Thyroid gland (tissue), 4 donors: ENCODE results near the gene DAB1.

ENCODE experiments used
- POLR2A ChIP-seq, 2 donors: fragments of 450-650 bp; IDR thresholded peaks; one replicate each; pipeline ENCODE4 v1.6.1; 2017; ENCODE audit warnings: antibody characterized with exemption in 2 of 2, mild to moderate bottlenecking in 2 of 2, moderate library complexity in 1 of 2
- TF ChIP-seq, protein P1 (sequence below), 6 experiments: fragments of 200-600 bp in 3 of 6; fragments of 450-650 bp in 3 of 6; sonication (generic) in 3 of 6; IDR thresholded peaks; one replicate each; pipeline ENCODE4 v1.5.1; 2016 to 2019; ENCODE audit warnings: antibody characterized with exemption in 6 of 6, mild to moderate bottlenecking in 2 of 6, inconsistent platforms in 1 of 6, moderate library complexity in 1 of 6

DNA sequence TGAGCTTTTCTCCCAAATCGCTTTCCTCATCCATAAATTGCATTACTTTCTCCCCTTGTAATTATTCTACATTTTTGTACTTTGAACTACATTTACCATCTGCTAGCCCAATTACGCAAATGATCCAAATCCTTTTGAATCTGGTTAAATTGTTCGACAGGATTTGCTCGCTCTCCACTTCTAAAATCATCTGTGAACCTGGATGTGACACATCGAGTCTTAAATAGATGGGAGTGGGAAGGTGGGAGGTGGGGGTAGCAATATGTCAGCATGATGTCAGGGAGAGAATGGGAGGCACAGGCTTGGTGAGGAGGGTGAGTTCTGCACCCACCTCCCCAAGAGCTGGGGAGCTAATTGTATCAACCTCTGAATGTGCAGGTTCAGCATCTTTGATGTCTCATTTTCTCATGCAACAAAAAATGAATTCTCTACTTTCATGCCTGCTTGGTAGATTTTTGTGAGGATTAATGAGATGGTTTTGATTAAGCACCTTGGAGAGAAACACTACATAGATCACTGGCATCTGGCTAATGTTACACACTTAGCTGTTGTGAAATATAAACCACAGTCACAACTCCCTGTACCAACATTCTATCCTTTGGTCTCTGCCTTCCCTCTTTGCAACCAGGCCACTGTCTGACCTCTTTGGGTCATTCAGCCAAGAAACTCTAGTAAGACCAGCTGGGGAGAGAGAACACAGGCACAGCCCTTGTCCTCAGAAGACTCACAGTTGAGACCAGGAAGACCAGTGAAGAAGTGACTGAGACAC is 165.1 kb downstream of the DAB1 start:
- TF ChIP-seq, protein P1, sequence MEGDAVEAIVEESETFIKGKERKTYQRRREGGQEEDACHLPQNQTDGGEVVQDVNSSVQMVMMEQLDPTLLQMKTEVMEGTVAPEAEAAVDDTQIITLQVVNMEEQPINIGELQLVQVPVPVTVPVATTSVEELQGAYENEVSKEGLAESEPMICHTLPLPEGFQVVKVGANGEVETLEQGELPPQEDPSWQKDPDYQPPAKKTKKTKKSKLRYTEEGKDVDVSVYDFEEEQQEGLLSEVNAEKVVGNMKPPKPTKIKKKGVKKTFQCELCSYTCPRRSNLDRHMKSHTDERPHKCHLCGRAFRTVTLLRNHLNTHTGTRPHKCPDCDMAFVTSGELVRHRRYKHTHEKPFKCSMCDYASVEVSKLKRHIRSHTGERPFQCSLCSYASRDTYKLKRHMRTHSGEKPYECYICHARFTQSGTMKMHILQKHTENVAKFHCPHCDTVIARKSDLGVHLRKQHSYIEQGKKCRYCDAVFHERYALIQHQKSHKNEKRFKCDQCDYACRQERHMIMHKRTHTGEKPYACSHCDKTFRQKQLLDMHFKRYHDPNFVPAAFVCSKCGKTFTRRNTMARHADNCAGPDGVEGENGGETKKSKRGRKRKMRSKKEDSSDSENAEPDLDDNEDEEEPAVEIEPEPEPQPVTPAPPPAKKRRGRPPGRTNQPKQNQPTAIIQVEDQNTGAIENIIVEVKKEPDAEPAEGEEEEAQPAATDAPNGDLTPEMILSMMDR (IDR thresholded peaks at IDR 0.05), result no peak
- TF ChIP-seq POLR2A (IDR thresholded peaks at IDR 0.05), result no peak
